HG03095 (cell line): ENCODE results near the gene LILRA6.
"Not testable (repeated sequence)": the region's sequence is repeated elsewhere in the genome, so short reads cannot be mapped to it uniquely, and the experiment has no call there.

Experiments
- ATAC-seq: cut with Tn5 transposase; IDR thresholded peaks from one replicate; pipeline ENCODE4 v1.9.1; 2021; ENCODE audit warnings: moderate library complexity; ENCODE audit not compliant: unreplicated experiment

Gene LILRA6

DNA sequence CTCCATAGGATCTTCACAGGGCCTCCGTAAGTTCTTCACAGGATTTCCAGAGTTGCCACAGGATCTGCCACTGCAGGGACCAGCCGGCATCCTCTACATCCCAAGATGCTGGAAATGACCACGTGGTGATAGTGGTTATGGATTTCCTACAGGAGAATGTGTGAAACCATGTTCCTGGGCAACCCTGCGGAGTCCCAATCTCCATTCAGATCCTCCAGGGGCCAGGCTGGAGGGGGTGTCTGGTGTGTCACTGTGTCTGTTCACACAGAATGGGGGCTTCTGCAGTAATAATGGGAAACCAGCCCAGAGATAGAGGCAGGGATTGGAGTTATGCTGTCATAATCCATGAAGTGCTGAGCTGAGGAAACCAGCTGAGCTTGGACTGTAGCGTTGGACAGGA, 8.6 kb downstream of the LILRA6 start:
- no peak for ATAC-seq

DNA sequence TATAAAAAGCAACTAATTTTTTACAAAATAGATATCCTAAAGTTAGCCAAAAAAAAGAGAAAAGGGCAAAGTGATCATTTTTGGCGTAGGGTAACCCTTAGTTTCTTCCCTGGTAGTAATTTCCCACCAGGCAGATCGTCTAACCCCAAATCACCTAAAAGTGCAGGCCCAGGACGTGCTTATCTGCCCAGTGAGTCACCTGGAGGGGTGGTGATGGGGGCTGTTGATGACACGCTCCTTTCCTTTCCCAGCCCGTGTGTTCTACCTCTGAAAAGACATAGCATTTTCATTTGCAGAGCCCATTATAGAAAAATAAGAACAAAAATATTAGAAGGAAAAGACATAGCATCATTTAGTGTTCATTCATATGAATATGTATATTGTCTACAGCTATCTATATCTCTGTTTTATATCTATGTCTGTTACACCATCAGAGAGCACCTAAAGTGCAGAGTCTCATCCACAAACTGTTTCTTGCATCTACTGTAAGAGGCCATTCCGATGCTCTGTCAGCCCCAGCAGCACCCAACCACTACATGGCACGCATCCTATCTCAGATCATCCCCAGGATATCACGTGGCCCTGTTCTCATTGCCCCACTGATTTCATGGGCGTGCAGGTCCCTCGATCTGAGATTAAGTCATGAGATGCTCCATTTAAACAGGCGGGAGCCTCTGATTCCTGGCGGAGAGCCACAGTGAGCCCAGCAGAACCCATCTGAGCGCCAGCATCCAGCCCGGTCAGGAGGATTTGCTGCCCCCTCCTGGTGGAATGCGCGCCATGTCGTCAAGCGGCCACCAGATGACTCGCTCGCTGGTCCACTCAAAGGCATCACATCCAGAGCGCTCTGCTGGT, 11.3 kb downstream of the LILRA6 start:
- no peak for ATAC-seq

GRCh38 chr19:54230031-54230430, 12.6 kb downstream of the LILRA6 start:
- no peak for ATAC-seq

- no peak for ATAC-seq
Observed at GRCh38 chr19:54229146-54229545, 13.4 kb downstream of the LILRA6 start.

- not testable (repeated sequence) for ATAC-seq
Observed at GRCh38 chr19:54224619-54225018, 18.0 kb downstream of the LILRA6 start.

- not testable (repeated sequence) for ATAC-seq
Observed at GRCh38 chr19:54223937-54224281, 18.7 kb downstream of the LILRA6 start.

- ATAC-seq, result not testable (repeated sequence)
Observed at GRCh38 chr19:54223277-54223936, 19.2 kb downstream of the LILRA6 start.

DNA sequence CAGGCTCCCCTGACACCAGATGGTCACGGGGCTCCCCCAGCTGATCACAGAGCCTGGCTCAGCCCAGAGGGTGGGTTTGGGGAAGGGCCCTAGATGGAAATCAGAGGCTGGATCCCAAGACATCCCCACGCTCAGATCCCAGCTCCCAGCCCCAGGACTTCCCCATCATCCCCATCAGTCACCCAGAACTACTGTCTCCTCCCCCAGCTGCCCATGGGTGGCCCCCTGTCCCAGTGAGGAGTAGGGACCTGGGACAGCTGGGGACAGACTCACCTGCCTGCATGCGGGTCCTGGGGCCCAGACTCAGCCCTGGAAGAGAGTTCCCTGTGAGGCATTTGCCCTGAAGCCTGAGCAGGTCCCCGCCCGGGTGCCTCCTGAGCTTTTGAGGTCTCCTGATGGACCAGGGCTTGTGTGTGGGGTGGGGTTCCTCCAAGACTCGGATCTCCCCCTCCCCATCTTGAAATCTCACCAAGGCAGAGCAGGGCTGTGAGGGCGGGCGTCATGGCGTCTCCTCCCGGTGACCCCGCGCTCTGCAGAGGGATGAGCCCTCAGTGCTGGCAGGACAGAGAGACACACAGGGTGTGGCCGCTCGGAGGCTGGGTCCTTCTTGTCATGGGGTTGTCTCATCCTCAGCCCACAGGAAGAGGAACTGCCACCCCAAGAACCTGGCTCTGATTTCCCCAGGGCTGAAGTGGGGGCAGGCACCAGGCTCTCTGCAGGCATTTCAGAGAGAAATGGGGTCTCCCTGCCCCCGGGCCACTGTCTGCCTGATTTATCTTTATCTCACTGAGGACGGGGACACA, 19.9 kb downstream of the LILRA6 start, which contains the start of gene LILRB3:
TSS of gene LILRB3 (minus strand) at position 534 of the 803 bp plus-strand sequence. CDS start at position 503, 31 bp downstream.
- not testable (repeated sequence) for ATAC-seq

GRCh38 chr19:54221947-54222346, 20.6 kb downstream of the LILRA6 start:
- not testable (repeated sequence) for ATAC-seq

DNA sequence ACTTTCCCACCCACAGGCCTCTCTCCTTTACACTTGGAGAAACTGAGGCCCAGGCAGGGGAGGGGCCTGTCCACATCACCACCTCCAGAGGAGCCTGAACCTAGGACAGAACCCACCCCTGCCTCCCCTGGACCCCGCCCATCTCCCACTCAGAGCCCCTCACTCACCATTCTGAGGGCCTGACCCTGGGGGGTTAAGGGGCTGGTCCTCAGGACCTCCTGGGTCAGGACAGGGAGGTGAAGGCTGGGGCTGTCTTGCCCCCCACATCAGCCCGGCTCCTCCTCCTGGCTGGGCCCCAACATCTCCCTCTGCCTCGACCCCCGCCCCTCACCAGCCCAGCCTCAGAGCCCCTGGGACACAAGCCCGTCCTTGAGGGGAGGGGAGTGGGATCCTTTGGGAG, 22.9 kb downstream of the LILRA6 start:
- ATAC-seq, result not testable (repeated sequence)

GRCh38 chr19:54218960-54219661, 23.5 kb downstream of the LILRA6 start:
- no peak for ATAC-seq

- ATAC-seq, result no peak
Observed at GRCh38 chr19:54218259-54218658, 24.3 kb downstream of the LILRA6 start.

GRCh38 chr19:54217517-54218247, 24.9 kb downstream of the LILRA6 start:
- ATAC-seq, result not testable (repeated sequence)

DNA sequence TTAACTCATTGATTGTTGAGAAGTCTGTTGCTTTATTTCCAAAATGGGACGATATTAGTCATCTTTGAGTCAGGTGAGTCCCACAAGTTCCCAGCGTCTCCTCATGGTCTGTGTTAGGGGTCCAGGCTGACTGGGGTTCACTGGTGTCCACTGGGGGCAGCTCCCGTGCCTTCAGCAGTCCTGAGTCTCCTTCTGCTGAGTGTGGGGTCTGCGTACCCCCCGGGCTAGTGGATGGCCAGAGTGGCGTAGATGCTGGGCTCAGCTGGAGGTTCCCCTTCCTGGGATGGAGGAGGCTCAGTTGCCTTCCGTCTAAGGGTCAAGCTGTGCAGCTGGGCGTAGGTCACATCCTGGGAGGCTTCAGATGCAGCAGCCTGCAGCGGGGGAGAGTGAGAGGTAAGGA, 25.7 kb downstream of the LILRA6 start:
- ATAC-seq, result no peak

DNA sequence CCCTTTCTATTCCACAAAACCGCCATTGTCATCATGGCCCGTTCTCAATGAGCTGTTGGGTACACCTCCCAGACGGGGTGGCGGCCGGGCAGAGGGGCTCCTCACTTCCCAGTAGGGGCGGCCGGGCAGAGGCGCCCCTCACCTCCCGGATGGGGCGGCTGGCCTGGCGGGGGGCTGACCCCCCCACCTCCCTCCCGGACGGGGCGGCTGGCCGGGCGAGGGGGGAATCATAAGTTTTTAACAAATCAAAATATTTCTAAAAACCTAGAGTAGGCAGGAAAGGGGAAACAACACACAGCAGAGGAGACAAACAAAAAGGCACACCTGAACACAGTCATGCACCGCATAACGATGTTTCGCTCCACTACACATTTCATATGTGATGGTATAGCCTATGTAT, 27.9 kb downstream of the LILRA6 start:
- ATAC-seq, result not testable (repeated sequence)

- ATAC-seq, result not testable (repeated sequence)
Observed at GRCh38 chr19:54214217-54214616, 28.4 kb downstream of the LILRA6 start.

- ATAC-seq, result no peak
Observed at GRCh38 chr19:54211235-54211634, 31.4 kb downstream of the LILRA6 start.

- ATAC-seq, result no peak
Observed at GRCh38 chr19:54209811-54210494, 32.6 kb downstream of the LILRA6 start.

GRCh38 chr19:54209058-54209810, 33.4 kb downstream of the LILRA6 start:
- no peak for ATAC-seq
